OCI-M2 (cell line): ENCODE results near the gene MIA3.
"Not testable (repeated sequence)": the region's sequence is repeated elsewhere in the genome, so short reads cannot be mapped to it uniquely, and the experiment has no call there.

Experiments used
- DNase-seq: peaks from one replicate; lab custom pipeline; 2025; ENCODE audit not compliant: unreplicated experiment; lab: John Stamatoyannopoulos, UW

The MIA3 gene, protein sequence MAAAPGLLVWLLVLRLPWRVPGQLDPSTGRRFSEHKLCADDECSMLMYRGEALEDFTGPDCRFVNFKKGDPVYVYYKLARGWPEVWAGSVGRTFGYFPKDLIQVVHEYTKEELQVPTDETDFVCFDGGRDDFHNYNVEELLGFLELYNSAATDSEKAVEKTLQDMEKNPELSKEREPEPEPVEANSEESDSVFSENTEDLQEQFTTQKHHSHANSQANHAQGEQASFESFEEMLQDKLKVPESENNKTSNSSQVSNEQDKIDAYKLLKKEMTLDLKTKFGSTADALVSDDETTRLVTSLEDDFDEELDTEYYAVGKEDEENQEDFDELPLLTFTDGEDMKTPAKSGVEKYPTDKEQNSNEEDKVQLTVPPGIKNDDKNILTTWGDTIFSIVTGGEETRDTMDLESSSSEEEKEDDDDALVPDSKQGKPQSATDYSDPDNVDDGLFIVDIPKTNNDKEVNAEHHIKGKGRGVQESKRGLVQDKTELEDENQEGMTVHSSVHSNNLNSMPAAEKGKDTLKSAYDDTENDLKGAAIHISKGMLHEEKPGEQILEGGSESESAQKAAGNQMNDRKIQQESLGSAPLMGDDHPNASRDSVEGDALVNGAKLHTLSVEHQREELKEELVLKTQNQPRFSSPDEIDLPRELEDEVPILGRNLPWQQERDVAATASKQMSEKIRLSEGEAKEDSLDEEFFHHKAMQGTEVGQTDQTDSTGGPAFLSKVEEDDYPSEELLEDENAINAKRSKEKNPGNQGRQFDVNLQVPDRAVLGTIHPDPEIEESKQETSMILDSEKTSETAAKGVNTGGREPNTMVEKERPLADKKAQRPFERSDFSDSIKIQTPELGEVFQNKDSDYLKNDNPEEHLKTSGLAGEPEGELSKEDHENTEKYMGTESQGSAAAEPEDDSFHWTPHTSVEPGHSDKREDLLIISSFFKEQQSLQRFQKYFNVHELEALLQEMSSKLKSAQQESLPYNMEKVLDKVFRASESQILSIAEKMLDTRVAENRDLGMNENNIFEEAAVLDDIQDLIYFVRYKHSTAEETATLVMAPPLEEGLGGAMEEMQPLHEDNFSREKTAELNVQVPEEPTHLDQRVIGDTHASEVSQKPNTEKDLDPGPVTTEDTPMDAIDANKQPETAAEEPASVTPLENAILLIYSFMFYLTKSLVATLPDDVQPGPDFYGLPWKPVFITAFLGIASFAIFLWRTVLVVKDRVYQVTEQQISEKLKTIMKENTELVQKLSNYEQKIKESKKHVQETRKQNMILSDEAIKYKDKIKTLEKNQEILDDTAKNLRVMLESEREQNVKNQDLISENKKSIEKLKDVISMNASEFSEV (N-terminal part only)

DNA sequence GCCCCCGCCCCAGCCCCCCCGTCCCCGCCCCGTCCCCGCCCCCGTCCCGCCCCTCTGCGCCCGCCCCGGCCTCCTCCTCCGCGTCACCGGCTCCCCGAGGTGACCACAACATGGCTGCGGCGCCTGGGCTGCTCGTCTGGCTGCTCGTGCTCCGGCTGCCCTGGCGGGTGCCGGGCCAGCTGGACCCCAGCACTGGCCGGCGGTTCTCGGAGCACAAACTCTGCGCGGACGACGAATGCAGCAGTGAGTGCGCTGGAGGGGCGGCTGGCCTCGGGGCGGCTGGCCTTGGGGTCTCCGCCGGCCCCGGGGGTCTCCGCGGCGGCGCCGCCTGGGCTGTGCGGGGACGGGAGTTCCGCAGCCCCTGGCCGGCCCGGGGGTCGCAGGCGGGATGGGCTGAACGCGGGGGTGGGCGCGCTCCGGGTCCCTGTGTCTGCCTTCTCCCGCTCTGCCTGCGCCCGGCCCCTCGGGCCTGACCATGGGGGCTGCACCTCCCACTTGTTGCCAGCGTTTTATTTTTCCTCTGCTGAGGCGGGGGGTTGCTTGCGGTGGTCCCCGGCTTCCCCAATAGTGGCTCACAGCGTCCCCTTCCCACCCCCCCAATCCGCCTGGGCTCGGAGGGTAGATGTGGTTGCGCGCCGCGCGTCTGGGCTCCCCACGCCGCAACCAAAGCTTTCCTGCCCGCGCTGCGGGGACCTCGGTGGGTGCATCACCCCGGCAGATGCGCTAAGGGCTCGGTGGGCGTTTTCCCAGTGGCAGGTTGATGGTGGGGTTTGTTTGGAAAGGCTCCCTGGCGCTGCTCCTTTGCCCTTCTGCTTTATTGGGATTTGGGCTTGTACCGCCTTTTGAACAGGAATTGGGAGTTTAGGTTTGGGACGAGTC is at the start of gene MIA3:
Gene MIA3 (plus strand): TSS at position 97 of the 879 bp plus-strand sequence. CDS start 14 bp downstream, at position 111.
- no peak for DNase-seq

- no peak for DNase-seq
Observed at GRCh38 chr1:222570837-222571236, 47.1 kb upstream of the MIA3 start.

DNA sequence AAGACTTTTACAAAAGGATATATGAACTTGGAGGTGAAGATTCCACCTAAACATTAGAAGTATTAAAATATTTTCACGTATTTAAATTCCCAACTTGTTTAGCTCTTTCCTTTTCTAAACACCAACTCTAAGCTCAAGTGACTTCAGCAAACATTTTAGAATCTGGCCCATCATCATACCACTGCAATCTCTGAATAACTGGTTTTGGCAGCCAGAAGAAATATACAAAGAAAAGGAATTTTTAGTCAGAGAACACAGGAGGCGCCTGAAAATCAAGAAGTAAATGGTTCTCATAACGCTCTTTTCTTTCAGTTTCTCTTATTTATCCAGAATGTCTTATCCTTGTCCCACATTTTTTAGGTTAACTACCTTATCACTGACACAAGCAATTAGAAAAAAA is 38.6 kb upstream of the MIA3 start:
- no peak for DNase-seq

DNA sequence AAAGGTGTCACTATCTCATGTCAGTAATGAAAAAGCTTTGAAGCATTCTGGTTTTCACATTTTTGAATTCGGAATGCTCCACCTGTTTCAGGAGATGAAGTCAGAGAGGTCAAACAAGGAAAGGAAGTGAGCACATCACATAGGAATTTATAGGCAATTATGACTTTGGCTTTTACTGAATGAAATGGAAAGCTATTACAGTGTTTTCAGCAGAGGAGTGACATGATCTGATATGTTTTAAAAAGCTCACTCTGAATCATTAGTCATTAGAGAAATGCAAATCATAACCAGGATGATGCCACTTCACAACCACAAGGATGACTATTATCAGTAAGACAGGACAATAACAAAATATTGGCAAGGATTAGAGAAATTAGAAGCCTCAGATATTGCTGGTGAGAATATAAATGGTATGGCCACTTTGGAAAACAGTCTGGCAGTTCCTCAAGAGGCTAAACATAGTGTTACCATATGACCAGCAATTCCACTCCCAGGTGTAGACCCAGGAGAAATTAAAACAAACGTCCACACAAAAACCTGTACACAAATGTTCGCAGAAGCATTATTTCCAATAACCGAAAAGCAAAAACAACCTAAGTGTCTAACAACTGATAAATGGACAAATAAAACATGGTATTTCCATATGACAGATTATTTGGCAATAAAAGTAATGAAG is 35.7 kb upstream of the MIA3 start:
- DNase-seq: no peak

DNA sequence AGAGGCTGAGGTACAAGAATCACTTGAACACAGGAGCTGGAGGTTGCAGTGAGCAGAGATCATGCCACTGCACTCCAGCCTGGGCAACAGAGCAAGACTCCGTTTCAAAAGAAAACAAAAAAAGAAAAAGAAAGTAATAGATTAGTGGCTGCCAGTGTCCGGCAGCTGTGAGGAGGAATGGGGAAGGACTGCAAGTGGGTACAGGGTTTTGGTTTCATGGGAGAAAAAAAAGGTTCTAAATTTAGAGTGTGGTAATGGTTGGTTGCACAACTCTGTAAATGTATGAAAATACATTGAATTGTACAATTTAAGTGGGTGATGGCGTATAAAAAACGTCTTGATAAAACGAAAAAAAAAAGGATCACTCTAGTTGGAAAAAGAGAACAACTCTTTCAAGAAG is 34.8 kb upstream of the MIA3 start:
- DNase-seq: no peak

DNA sequence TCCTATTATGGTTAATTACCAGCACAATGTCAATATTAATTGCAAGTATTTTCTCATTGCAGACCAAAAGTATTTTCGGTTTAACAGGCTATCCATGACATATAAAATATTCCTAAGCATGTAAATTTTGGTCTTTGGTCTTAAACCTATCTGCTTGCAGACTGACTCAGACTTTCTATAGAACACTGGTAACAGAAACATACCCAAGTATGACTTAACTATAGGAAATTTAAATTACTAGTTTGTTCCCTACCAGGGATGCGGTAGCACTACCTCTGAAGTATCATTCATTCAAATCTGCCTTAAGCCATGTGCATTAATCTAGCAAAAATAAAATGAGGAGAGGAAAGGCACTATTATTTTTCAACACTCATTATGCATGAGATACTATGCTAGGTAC is 31.1 kb upstream of the MIA3 start:
- no peak for DNase-seq

GRCh38 chr1:222588135-222588534 is 29.8 kb upstream of the MIA3 start:
- no peak for DNase-seq

DNA sequence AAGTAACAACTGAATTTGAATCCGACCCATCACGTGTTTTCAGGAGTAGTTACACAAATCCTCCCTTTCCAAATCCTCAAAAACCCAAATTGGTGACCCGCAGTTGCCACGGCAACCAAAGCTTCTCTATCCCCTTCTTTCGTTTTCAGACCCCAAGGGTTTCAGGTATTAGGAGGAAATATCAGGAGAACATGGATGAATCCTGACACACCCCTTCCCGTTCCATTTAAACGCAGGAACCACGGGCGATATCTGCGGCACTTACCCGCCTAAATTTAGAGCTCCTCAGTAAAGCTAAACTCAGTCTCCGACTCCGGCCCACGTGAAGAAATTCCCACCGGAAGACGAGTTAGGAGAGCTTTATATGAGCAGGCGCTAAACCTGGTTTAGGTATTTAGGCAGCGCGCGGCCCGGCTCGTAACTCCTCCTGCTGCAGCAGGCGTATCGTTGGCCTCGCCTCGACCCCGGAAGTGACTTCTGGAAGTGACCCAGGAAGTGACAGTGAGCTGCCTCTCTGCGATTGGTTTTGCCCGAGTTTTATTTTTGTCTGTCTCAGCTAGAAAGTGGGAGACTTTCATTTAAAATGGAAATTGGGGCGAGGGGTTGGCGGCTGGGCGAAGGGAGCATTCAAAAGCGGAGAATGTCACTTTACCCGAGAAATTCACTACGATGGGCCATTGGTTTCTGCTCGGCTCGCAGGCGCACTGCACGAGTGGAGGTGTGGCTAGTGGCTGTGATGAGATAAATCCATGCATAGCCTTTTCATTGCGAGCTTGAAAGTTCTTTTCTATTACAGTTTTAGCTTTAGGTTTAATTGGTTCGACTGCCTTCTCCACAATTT is 28.2 kb upstream of the MIA3 start, which contains the start of gene TAF1A:
Gene TAF1A (minus strand): TSS at position 472 of the 841 bp plus-strand sequence.
- DNase-seq: peak; percentile 28

- DNase-seq: no peak
Observed at GRCh38 chr1:222592171-222592570, 25.7 kb upstream of the MIA3 start.

GRCh38 chr1:222594789-222595188 is 23.1 kb upstream of the MIA3 start:
- no peak for DNase-seq

DNA sequence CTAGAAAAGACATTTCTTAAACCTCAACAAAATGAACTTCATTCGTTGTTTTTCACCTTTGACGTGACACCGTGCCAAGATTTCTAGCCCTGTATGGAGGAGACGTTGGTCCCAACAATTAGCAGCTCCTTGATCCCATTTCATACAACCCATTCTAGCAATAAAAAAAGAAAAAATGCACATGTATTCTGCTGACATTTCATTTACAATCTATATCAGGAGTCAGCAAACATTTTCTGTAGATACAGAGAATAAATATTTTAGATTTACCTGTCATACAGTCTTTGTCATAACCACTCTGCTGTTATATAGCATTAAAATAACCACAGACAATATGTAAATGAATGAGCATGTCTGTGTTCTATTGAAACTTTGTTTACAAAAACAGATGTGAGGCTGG is 21.2 kb upstream of the MIA3 start:
- DNase-seq: no peak

- no peak for DNase-seq
Observed at GRCh38 chr1:222600281-222600680, 17.6 kb upstream of the MIA3 start.

DNA sequence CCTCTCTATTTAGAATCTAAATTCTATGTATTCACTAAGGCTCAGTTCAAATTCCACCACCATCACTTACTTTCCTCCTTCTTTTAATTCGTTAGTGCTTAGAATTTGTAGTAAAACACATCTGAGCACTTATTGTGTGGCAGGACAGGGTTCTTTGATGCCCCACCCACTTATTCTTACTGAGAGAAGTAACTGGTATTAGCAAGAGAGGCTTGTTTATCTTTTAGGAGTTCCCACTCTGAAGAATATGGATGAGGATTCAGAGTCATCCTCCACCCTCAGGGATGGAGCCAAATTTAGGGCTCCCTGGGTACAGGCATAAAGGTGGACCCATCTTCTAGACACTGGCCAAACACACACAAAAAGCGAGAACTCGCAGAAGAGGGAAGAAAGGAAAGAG is 16.6 kb upstream of the MIA3 start:
- DNase-seq: no peak

DNA sequence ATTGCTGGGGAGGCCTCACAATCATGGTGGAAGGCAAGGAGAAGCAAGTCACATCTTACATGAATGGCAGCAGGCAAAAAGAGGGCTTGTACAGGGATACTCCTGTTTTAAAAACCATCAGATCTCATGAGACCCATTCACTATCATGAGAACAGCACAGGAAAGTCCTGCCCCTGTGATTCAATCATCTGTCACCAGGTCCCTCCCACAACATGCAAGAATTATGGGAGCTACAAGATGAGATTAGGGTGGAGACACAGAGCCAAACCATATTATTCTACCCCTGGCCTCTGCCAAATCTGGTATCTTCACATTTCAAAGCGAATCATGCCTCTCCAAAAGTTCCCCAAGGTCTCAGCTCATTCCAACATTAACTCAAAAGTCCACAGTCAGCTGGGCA is 11.1 kb upstream of the MIA3 start:
- no peak for DNase-seq

DNA sequence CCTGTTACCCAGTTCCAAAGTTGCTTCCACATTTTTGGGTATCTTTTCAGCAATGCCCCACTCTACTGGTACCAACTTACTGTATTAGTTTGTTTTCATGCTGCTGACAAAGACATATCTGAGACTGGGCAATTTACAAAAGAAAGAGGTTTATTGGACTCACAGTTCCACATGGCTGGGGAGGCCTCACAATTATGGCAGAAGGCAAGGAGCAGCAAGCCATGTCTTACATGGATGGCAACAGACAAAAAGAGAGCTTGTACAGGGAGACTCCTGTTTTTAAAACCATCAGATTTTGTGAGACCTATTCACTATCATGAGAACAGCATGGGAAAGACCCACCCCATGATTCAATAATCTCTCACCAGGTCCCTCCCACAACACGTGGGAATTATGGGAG is 8.8 kb upstream of the MIA3 start:
- not testable (repeated sequence) for DNase-seq

GRCh38 chr1:222610728-222611127 is 7.2 kb upstream of the MIA3 start:
- no peak for DNase-seq

DNA sequence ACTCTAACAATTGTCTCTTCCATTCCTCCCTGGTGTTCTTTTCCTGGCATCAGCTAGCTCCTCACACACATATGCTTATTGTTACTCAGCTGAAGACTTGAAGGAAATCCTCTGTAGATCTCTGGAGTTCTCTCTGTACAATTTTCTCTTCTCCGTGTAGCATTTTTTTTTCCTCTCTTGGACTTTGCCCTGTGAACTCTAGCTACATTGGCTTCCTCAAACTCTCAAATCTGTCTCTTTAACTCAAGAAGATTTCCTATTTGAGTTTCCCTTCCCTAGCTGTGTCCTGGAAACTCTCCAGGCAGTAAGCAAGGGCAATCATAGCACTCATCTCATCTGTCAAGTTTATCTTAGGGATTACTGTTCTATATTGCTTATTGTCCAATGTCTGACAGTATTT is 4.3 kb upstream of the MIA3 start:
- no peak for DNase-seq

- no peak for DNase-seq
Observed at GRCh38 chr1:222616525-222616924, 1.4 kb upstream of the MIA3 start.
